Endodermal cell (in vitro differentiated cells): ENCODE results near the gene R3HDM4. TPM values are rescaled to one million over a fixed set of nuclear protein-coding genes. Genes with fewer than 3 reads are reported as not detected.

Experiments used
- DNase-seq: peaks from one replicate; pipeline ENCODE4 v3.0.0-alpha.2; 2017
- H3K27ac ChIP-seq: 2 replicates; pipeline ENCODE4 v1.5.1; 2013; ENCODE audit warnings: mild to moderate bottlenecking, low read depth, low read length, moderate library complexity
- H3K27me3 ChIP-seq: 2 replicates; pipeline ENCODE4 v1.6.1; 2013; ENCODE audit warnings: mild to moderate bottlenecking, low read length, moderate library complexity; ENCODE audit not compliant: insufficient read depth, control insufficient read depth, poor library complexity, severe bottlenecking
- H3K36me3 ChIP-seq: 2 replicates; pipeline ENCODE4 v1.7.0; 2013; ENCODE audit warnings: mild to moderate bottlenecking, low read length, moderate library complexity; ENCODE audit not compliant: control insufficient read depth, insufficient read depth
- H3K4me1 ChIP-seq: one replicate; pipeline ENCODE4 v1.7.0; 2013; ENCODE audit warnings: low read length; ENCODE audit not compliant: control insufficient read depth, insufficient read depth
- H3K4me3 ChIP-seq: 2 replicates; pipeline ENCODE4 v1.5.1; 2013; ENCODE audit warnings: mild to moderate bottlenecking, low read length, moderate library complexity
- H3K9ac ChIP-seq: 2 replicates; pipeline ENCODE4 v1.6.1; 2013; ENCODE audit warnings: mild to moderate bottlenecking, low read length, moderate library complexity; ENCODE audit not compliant: poor library complexity, severe bottlenecking; ENCODE audit errors: extremely low read depth
- H3K9me3 ChIP-seq: 2 replicates; pipeline ENCODE4 v1.6.1; 2013; ENCODE audit warnings: mild to moderate bottlenecking, low read length, moderate library complexity; ENCODE audit not compliant: control insufficient read depth
- H3K27ac Mint-ChIP-seq: 2 replicates; pipeline ENCODE4 v1.8.0; 2020; ENCODE audit warnings: mixed read lengths
- H3K27me3 Mint-ChIP-seq: 2 replicates; pipeline ENCODE4 v1.8.0; 2021; ENCODE audit warnings: mild to moderate bottlenecking, mixed read lengths; ENCODE audit not compliant: insufficient read depth
- H3K36me3 Mint-ChIP-seq: 2 replicates; pipeline ENCODE4 v1.8.0; 2020; ENCODE audit warnings: low read depth, mixed read lengths
- H3K4me1 Mint-ChIP-seq: 2 replicates; pipeline ENCODE4 v1.8.0; 2020; ENCODE audit warnings: mixed read lengths
- H3K4me3 Mint-ChIP-seq: 2 replicates; pipeline ENCODE4 v1.8.0; 2020; ENCODE audit warnings: mild to moderate bottlenecking, moderate library complexity, mixed read lengths
- H3K9me3 Mint-ChIP-seq: 2 replicates; pipeline ENCODE4 v1.8.0; 2020; ENCODE audit warnings: mild to moderate bottlenecking, mixed read lengths
- CTCF ChIP-seq: fragments of 200-600 bp; sonication (generic); conservative IDR thresholded peaks from 2 replicates; pipeline ENCODE4 v1.5.0; 2021; ENCODE audit warnings: antibody characterized with exemption, mild to moderate bottlenecking
- WGBS, 2 experiments: methylation state at CpG; one replicate each; pipeline versions ENCODE4 v1.1.5 to v1.1.7; 2013; ENCODE audit warnings: missing lambda C conversion rate in 2 of 2, mixed read lengths in 1 of 2; ENCODE audit not compliant: insufficient coverage in 1 of 2, insufficient read length in 1 of 2; 5-methylcytosine and 5-hydroxymethylcytosine counted together
- total RNA-seq, 2 donors: library from RNA; stranded (reverse); fragmentation: NEBNext Ultra II Directional in 1 of 2; extraction: Animal tissue kit (Norgen Biotek cat#: 25700) in 1 of 2; gene quantifications; 2 replicates in 1 of 2; 3 replicates in 1 of 2; pipeline ENCODE4 v1.2.1, GENCODE V29; 2021

Gene R3HDM4
- total RNA-seq, 2 donors from 2014 or later = 61.1 to 64.7 TPM

GRCh38 chr19:873561-874041, 39.4 kb downstream of the R3HDM4 start:
- no peak overlapping the region for H3K4me3 ChIP-seq
- DNase-seq = no peak
- Mint-ChIP-seq H3K4me3 (no peak overlapping the region), H3K9me3 (peaks cover 5% of the 10 kb centered on the region), H3K36me3 (peaks cover 36% of the 10 kb centered on the region), H3K27me3 (no peaks in the 10 kb centered on the region), H3K4me1 (no peaks in the 10 kb centered on the region), H3K27ac (no peak overlapping the region)
- H3K4me1 ChIP-seq = no peaks in the 10 kb centered on the region
- no peaks in the 10 kb centered on the region for H3K27me3 ChIP-seq
- H3K9me3 ChIP-seq = no peaks in the 10 kb centered on the region
- WGBS, 2 experiments = 95 to 99% methylated on average over 8 to 22 of the region's 22 CpGs
- H3K27ac ChIP-seq = no peak overlapping the region
- H3K9ac ChIP-seq = no peak overlapping the region
- H3K36me3 ChIP-seq = peaks cover 22% of the 10 kb centered on the region
- TF ChIP-seq CTCF = no peak

GRCh38 chr19:873084-873483, 39.9 kb downstream of the R3HDM4 start:
- no peaks in the 10 kb centered on the region for H3K4me1 ChIP-seq
- no peak for TF ChIP-seq CTCF
- Mint-ChIP-seq H3K9me3 (peaks cover 5% of the 10 kb centered on the region), H3K36me3 (peaks cover 39% of the 10 kb centered on the region), H3K4me3 (no peak overlapping the region), H3K27ac (no peak overlapping the region), H3K27me3 (no peaks in the 10 kb centered on the region), H3K4me1 (no peaks in the 10 kb centered on the region)
- H3K36me3 ChIP-seq = peaks cover 23% of the 10 kb centered on the region
- no peak overlapping the region for H3K9ac ChIP-seq
- H3K27ac ChIP-seq = no peak overlapping the region
- no peaks in the 10 kb centered on the region for H3K9me3 ChIP-seq
- no peaks in the 10 kb centered on the region for H3K27me3 ChIP-seq
- no peak overlapping the region for H3K4me3 ChIP-seq
- 93 to 97% methylated on average over 7 to 9 of the region's 13 CpGs for WGBS, 2 experiments
- DNase-seq = peak; percentile 82

GRCh38 chr19:872266-872951, 40.6 kb downstream of the R3HDM4 start:
- peak; percentile 88 for DNase-seq
- Mint-ChIP-seq H3K36me3 (peaks cover 42% of the 10 kb centered on the region), H3K27me3 (no peaks in the 10 kb centered on the region), H3K4me3 (no peak overlapping the region), H3K27ac (no peak overlapping the region), H3K4me1 (peaks cover 3% of the 10 kb centered on the region), H3K9me3 (peaks cover 5% of the 10 kb centered on the region)
- Histone ChIP-seq H3K9ac (no peak overlapping the region), H3K27me3 (no peaks in the 10 kb centered on the region), H3K4me1 (no peaks in the 10 kb centered on the region), H3K36me3 (peaks cover 30% of the 10 kb centered on the region), H3K4me3 (no peak overlapping the region), H3K27ac (peak overlapping the region; percentile 44), H3K9me3 (no peaks in the 10 kb centered on the region)
- no peak for TF ChIP-seq CTCF
- WGBS, 2 experiments = 44 to 61% methylated on average over 12 to 27 of the region's 27 CpGs
